HFF-Myc (cell line): ENCODE results near the gene FOXN3.

Experiments
- DNase-seq: peaks from one replicate; pipeline ENCODE4 v3.0.0-alpha.2; 2011; ENCODE audit warnings: low read depth; ENCODE audit errors: extremely low read depth
- H3K4me3 ChIP-seq: replicated peaks from 2 replicates; pipeline ENCODE4 v1.5.1; 2011; ENCODE audit warnings: low read depth, mild to moderate bottlenecking, control low read depth, low read length
- CTCF ChIP-seq: IDR thresholded peaks from 2 replicates; pipeline ENCODE4 v1.5.1; 2012; ENCODE audit warnings: mild to moderate bottlenecking, low read depth, low read length, control low read depth; ENCODE audit errors: missing control alignments

FOXN3 gene

GRCh38 chr14:89293314-89293916 is 123.6 kb downstream of the FOXN3 start:
- no peak overlapping the region for H3K4me3 ChIP-seq
- TF ChIP-seq CTCF = no peak
- DNase-seq = no peak

- no peak for DNase-seq
- no peak overlapping the region for H3K4me3 ChIP-seq
- no peak for TF ChIP-seq CTCF
These were observed 124.3 kb downstream of the FOXN3 start for GRCh38 chr14:89292579-89293313.

GRCh38 chr14:89291351-89291940 is 125.6 kb downstream of the FOXN3 start:
- no peak for TF ChIP-seq CTCF
- DNase-seq = no peak
- H3K4me3 ChIP-seq = no peak overlapping the region

- TF ChIP-seq CTCF = no peak
- no peak overlapping the region for H3K4me3 ChIP-seq
- DNase-seq = no peak
These were observed 126.2 kb downstream of the FOXN3 start for GRCh38 chr14:89290813-89291212.

- TF ChIP-seq CTCF = no peak
- no peak for DNase-seq
- H3K4me3 ChIP-seq = no peak overlapping the region
These were observed 127.6 kb downstream of the FOXN3 start for GRCh38 chr14:89289477-89289876.

- no peak for TF ChIP-seq CTCF
- H3K4me3 ChIP-seq = no peak overlapping the region
- DNase-seq = no peak
These were observed 128.9 kb downstream of the FOXN3 start for GRCh38 chr14:89288114-89288513.
